Pulmonary artery endothelial cell (primary cell): Measurements from ENCODE around the gene FITM1. TPM values are rescaled to one million over a fixed set of nuclear protein-coding genes. Genes with fewer than 3 reads are reported as not detected.
"Not testable (repeated sequence)": the region's sequence is repeated elsewhere in the genome, so short reads cannot be mapped to it uniquely, and the experiment has no call there.

Experiments
- DNase-seq: peaks from one replicate; pipeline ENCODE4 v3.0.0-alpha.2; 2011; ENCODE audit warnings: low read depth, low spot score
- total RNA-seq: library from RNA; depleted of rRNA; stranded (reverse); fragments of >200 nt; gene quantifications from 2 replicates; pipeline ENCODE4 v1.2.3, GENCODE V29; 2014

FITM1 gene
- total RNA-seq, 1 donor from 2014 or later = 0.13 TPM

DNA sequence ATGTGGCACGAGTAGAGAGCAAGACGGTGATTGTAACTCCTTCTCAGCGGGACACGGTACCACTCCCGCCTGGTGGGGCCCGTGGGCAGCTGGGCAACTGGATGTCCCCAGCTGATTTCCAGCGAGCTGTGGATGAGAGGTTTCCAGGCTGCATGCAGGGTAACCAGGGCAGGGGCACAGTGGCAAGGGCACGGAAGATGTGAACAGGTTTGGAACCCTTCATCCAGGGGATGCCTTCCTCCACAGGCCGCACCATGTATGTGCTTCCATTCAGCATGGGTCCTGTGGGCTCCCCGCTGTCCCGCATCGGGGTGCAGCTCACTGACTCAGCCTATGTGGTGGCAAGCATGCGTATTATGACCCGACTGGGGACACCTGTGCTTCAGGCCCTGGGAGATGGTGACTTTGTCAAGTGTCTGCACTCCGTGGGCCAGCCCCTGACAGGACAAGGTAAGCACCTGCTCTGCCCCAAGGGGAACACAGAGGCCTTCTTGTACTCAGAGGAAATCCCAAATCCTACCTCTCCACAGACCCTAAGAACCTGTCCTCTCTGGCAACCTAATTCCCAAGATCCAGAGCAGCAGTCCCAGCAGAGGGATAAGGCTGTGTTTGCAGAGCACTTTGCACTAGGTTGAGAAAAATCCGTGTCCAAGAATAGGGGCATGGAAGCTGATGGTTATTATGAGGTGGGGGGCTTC is 32.1 kb upstream of the FITM1 start:
- DNase-seq = no peak

DNA sequence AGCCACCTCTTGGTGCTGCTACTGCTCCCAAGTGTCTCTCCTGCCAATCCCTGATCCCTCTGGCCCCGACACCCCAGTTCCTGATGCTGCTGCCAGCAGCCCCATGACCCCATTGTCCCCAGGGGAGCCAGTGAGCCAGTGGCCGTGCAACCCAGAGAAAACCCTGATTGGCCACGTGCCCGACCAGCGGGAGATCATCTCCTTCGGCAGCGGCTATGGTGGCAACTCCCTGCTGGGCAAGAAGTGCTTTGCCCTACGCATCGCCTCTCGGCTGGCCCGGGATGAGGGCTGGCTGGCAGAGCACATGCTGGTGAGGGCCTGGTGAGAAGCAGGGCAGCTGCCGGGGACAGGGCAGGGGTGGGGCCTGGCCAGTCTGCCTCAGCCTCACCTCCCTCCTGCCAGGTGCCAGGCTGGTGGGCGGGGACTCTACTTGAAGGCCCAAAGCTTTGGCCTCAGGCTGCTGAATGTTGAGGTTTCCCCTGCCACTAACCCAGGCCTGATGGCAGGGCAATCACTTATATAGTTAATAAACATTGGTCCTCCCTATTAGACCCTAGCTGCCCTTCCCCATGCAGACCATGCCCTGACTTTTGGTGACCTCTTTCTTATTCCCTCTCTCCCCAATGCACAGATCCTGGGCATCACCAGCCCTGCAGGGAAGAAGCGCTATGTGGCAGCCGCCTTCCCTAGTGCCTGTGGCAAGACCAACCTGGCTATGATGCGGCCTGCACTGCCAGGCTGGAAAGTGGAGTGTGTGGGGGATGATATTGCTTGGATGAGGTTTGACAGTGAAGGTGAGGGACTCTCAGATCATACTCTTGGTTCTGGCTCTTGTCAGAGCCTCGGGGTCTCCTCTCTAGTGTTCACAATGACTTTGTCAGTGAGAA is 31.3 kb upstream of the FITM1 start:
- DNase-seq = no peak

DNA sequence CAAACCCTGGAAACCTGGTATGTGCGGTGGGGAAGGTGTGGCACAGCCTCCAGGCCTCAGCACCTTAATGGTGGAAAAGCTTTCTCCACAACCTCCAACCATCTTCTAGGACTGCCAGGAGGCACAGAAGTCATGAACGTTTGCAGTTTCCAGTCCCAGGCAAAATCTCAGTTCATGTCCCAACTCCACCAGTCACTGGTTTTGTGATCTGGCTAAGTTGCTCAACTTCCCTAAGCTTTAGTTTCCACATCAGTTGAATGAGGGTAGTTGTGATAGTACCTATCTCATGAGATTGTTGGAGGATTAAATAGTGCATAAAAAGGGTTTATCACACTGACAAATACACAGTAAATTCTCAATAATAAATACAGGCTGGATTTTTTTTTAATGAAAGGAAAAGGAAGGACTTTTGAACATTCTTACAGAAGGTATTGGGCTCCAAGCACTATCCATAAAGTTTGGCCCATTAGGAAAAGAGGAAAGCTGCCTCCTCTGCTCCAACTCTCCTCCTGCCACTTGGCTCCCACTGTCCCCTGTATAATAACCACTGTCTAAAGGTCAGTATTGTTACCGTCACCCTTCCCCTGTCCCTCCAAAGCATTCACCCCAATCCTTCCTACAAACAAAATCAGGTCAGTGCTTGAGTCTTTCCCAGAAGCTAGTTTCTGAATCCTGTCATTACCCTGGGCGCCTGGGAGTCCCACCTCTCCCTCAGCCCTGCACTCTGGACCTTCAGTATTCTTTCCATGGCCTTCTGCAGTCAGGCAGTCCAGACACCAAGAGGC is 30.1 kb upstream of the FITM1 start:
- DNase-seq = no peak

DNA sequence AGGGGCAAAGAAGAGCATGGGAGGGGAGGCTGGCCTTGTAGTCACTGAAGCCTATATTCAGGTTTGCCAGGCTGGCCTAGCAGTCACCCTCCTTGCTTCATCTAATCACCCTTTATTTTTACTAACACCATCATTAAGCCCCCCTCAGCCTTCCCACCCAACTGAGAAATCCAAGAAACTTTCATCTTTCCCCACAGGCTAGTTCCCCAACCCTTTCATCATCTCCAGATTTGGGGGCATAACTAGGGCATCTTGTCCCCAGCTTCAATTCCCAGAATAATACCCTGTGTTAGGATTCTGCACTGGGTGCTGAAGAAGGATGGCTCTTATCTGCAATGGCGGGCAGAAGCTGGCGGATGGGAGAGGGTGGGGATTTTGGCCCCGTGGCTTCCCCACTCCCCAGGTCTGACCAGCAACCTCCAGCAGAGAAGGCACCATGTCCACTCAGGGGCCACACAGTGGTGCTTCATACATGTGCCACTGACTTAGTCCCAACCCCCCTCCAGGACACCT is 29.4 kb upstream of the FITM1 start:
- DNase-seq = no peak

DNA sequence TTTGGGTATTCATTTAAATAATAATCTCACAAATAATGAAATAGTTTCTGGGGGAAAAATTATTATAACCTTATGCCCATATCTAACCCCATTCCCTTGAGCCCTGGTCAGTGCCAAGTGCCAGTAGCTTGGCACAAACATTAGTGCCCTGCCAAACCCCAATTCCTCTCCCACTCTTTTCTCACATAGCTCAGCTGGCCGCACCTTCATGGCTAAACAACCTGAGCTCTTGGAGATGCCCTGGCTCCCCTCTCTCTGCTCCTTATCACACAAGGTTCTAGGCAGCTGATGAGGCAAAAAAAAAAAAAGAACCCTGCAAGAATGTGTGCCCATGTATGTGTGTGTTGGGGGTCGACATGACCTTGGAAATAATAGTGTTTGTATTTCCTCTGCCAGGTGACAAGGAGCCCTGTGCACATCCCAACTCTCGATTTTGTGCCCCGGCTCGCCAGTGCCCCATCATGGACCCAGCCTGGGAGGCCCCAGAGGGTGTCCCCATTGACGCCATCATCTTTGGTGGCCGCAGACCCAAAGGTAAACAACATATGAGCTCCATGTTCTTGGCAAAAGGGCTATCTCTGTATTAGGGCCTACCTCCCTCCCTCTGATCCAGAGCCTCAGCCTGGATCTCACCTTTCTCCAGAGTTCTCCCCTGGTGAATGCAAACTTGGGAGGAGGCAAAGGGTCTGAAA is 28.0 kb upstream of the FITM1 start:
- DNase-seq = no peak

DNA sequence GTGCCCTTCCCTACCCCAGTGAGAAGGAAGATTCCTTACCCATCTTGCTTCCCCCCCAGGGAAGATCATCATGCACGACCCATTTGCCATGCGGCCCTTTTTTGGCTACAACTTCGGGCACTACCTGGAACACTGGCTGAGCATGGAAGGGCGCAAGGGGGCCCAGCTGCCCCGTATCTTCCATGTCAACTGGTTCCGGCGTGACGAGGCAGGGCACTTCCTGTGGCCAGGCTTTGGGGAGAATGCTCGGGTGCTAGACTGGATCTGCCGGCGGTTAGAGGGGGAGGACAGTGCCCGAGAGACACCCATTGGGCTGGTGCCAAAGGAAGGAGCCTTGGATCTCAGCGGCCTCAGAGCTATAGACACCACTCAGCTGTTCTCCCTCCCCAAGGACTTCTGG is 27.0 kb upstream of the FITM1 start:
- no peak for DNase-seq

DNA sequence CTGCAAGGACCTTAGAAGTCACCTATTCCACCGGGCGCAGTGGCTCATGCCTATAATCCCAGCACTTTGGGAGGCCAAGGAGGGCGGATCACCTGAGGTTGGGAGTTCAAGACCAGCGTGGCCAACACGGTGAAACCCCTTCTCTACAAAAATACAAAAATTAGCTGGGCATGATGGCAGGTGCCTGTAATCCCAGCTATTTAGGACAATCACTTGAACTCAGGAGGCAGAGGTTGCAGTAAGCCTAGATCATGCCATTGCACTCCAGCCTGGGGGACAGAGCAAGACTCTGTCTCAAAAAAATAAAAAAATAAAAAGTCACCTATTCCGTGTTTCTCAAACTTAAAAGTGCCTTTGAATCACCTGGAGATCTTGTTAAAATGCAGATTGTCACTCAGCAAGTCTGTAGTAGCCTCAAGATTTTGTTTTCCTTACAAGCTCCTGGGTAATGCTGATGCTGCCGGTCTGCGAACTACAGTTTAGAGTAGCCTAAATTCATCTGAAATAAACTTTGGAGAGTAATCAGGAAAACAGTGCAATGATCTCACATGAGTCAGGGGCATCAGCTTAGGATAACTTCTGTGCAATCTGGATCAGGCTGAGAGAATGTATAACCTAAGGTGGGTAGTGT is 24.7 kb upstream of the FITM1 start:
- DNase-seq = not testable (repeated sequence)

DNA sequence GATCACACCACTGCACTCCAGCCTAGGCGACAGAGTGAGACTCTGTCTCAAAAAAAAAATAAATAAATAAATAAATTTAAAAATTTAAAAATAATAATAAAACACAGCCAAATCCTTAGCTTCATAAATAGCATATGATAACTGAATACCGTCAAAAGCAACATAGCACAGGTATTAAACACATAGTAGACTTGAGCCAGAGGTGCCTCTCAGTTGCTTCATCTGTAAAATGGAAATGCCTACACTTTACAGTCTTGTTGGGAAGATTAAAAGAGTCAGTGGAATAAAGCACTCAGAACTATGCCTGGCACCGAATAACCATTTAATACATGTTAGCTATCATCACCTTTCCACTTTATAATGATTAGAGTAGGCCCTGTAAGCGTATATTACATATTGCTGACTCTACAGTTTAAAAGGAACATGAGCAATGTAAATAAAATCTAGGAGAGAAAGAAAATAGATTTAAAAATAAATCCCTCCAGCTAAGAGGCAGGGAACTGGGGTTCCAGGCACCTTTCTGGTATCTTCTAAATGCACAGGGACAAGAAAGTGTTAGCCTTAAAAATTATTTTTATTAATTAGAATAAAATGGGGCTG is 23.7 kb upstream of the FITM1 start:
- no peak for DNase-seq

DNA sequence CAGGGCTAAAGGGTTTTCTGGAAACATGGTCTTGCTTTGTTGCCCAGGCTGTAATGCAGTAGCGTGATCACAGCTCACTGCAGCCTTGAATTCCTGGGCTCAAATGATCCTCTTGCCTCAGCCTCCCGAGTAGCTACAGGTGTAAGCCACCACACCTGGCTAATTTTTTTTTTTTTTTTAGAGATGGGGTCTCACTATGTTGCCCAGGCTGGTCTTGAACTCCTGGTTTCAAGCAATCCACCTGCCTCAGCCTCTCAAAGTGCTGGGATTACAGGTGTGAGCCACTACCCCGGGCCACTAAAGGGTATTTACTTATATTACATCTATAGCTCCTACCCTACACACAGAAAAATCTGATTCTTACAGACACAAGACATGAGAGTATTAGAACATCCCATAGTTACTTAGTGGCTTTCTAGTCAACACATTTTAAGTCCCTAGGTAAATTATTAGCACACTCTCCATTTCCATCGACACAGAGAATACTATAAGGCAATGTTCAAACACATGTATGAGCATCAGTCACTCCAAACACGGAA is 22.1 kb upstream of the FITM1 start:
- no peak for DNase-seq

DNA sequence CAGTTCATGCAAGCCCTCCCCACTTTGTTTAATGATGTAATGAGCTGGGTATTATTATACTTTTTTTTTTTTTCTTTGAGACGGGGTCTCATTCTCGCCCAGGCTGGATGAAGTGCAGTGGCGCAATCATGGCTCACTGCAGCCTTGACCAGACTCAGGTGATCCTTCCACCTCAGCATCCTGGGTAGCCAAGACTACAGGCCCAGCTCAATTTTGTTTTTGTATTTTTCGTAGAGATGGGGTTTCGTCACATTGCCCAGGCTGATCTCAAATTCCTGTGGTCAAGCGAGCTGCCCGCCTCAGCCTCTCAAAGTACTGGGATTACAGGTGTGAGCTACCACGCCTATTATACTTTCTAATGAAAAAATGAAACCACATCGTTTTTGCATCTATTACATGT is 20.4 kb upstream of the FITM1 start:
- no peak for DNase-seq

DNA sequence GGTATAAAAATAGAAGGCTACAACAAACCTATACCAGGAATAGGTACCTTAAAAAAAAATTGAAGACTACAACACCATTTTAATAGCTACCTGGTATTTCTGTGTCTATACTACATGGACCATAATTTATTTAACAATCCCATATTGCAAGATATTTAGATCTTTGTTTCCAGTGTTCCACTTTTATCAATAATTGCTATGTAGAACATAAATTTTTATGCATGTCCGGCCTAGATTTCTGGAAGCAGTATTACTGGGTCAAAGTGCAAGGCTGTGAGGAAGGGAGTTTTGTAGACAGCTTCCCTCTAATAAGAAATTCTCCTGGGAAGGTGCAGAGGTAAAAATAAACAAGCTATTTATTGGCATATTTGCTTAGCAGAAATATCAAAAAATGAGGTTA is 19.9 kb upstream of the FITM1 start:
- no peak for DNase-seq

DNA sequence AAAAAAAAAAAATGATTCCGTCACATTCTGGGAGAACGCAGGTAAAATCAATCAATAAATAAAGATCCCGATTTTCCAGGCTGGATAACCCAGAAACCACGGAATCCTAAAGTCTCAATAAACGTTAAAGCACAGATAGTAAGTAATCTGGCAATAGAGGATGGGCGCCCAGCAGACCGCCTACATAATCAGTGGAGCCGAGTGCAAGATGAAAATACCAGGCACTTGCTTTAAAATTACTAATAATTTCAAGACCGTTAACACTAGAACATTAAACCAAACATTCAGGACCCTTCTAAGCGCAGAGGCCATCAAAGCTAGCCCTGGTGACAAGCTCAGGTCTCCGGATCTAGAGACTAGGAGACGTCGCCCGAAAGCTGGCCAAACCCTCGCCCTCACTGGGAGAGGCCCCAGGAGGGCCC is 17.1 kb upstream of the FITM1 start:
- DNase-seq = no peak

DNA sequence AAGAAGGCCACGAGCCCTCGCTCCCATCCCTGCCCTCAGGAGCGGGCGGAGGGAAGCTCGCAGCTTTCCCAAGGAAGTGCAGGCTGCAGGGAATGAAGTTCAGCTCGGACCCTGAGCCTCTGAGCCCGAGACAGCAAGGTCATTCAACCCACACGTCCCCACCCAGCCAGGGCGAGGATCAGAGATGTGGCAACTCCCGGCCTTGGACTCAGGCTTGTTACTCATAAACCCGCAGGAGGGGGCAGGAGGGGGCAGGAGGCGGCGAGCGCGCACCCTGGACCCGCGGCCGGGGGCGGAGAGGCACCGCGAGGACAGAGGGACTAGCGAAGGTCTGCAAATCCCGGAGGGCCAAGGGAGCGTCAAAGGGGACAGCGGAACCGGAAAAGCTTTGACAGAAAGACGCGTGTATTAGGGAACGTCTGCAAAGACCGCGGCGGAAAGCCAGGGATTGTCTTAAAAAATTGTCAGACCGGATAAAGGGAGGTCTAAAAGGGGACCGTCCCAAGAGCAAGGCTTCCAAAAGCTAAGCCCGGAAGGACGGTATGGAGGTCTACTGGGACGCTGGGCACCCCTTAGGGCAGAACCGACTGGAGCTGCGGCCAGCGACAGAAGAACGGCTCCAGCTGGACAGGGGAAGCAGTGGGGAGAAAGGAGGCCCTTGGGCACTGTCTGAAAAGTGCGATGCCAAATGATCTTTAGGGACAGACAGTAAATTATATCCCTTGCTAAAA is 16.5 kb upstream of the FITM1 start:
- peak; percentile 40 for DNase-seq

DNA sequence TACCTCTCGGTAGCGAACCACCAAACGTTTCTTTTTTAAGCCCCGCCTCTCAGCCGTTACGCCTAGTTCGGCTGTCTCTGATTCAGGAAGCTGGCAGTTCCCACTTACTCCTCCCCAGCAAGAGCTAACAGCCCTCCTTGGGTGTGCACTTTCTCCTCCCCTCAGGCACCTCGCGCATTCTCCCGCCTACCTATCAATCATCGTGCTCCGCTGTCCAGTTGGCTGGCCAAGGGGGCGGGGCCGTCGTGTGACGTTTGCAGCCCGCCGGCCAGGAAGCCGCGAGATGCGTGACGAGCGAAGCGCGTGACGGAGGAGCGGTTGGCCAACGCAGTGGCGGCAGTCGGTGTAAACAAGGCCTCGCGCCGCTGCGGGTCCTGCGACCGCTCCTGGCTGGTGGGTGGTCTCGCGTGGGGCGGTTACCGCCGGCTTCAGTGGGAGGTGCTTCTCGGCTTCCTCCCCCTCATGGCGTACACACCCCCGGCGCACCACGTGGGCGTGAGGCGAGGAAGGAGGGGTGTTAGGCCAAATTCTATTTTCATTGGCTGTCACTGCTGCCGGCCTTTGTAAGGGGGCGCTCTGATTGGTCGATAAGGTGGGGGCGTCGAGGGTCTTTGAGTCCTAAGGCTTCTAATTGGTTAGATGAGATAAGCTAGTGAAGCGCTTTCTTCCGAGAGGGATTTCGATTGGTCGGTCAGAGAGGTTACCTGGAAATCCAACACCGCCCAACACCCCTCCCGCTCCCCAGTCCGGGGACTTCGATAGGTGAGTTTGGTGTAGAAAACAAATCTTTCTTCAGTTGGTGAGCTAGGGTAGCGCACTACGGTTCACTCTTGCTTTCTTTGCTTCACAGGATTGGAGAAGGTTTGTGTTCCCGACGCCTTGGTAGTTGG is 15.7 kb upstream of the FITM1 start, which contains the start of the genes DCAF11 and NRL:
TSS of gene DCAF11 (plus strand) at position 246 of the 890 bp plus-strand sequence. CDS start 818 bp downstream, outside the sequence.
TSS of gene NRL (minus strand) at position 418 of the 890 bp plus-strand sequence. CDS start 32,101 bp downstream, outside the sequence.
- DNase-seq = peak; percentile 99

DNA sequence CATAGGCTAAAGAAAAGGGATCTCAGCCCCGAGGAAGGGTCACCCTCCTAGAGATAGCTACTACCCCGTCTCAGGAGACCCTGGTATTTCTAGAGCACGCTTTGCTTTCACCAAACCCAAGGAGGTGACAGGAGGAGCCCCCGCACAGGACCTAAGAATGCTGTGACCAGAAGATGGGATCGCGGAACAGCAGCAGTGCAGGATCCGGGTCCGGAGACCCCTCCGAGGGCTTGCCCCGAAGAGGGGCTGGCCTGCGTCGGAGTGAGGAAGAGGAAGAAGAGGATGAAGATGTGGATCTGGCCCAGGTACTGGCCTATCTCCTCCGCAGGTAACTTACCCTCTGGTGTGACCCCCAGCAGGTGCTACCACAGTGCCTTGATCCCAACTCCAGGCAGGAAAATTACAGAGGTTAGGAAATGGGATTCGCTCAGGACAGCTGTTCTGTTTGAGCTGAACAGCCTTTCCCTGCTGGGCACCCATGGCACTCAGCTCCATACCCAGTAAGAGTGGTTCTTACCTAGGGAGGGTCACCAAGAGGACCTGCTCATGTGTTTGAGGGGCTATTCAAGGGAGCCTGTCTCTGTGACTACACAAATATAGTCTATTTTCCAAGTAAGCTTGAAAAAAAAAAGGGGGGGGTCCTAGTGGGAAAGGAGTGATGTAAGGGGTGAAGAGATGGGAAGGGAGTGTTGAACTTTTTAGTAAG is 14.9 kb upstream of the FITM1 start:
- DNase-seq = no peak

DNA sequence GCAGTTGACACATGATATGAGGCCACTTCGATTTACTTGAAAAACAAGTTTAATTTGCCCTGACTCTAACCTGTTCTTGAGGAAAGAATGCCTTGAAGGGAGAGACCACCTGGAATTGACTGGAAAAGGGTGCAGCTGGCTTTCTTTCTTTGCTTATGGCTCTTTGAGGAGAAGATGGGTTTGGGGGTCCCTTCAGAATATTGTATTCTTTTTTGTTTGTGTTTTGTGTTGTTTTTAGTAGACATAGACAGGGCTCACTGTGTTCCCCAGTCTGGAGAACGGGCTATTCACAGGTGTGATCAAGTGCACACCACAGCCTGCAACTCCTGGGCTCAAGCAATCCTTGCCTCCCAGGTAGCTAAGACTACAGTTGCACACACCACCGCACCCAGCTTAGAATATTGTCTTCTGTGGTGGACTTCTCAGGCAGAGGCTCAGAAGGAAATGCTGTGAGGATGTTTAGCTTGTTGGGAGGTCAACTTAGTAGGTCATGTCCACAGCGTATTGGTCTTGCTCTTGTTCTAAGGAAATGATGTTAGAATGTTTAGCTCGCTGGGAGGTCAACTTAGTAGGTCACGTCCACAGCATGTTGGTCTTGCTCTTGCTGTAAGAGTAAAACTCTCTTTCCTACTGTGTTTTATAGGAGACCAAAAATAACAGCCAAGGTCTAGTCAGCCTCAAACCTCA is 14.2 kb upstream of the FITM1 start:
- DNase-seq = no peak

DNA sequence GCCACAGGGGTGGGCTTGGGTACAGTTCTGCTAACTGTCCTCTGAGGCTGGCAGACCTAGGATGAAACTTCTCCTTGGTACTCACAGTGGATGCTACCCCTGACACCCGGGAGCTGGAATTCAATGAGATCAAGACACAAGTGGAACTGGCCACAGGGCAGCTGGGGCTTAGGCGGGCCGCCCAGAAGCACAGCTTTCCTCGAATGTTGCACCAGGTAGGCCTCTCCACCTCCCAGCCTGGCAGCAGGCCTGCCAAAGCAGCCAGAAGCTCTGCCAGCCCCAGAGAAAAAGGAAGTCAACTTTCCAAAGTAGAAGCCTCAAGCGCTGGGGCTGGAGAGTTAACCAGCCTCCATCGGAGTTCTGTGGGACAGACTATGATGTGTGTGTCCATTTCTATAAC is 13.3 kb upstream of the FITM1 start:
- DNase-seq = no peak
